HepG2 (cell line): ENCODE measurements around the gene NUP85. TPM values are rescaled to one million over a fixed set of nuclear protein-coding genes. Genes with fewer than 3 reads are reported as not detected.

Experiments
- CHD2 ChIP-seq: IDR thresholded peaks from 2 replicates; pipeline ENCODE4 v1.6.1; 2011; ENCODE audit warnings: low read depth, low read length, improper control_type of control experiment
- ERF ChIP-seq: IDR thresholded peaks from 2 replicates; pipeline ENCODE4 v1.6.1; 2018; ENCODE audit warnings: missing biosample characterization, missing genetic modification reagents
- IKZF5 ChIP-seq: IDR thresholded peaks from 2 replicates; pipeline ENCODE4 v1.6.1; 2018; ENCODE audit warnings: missing genetic modification reagents, mild to moderate bottlenecking, missing compliant biosample characterization
- KLF9 ChIP-seq: IDR thresholded peaks from 2 replicates; pipeline ENCODE4 v1.6.1; 2016; ENCODE audit warnings: low read depth
- KMT2A ChIP-seq: sonication (generic); formaldehyde crosslinking; IDR thresholded peaks from 2 replicates; pipeline ENCODE4 v1.4.0; 2020; ENCODE audit warnings: missing genetic modification reagents
- MLLT10 ChIP-seq: sonication (generic); formaldehyde crosslinking; IDR thresholded peaks from 2 replicates; pipeline ENCODE4 v1.4.0; 2020; ENCODE audit warnings: missing genetic modification reagents
- MXI1 ChIP-seq: IDR thresholded peaks from 3 replicates; pipeline ENCODE4 v1.6.1; 2012; ENCODE audit warnings: low read depth, low read length, inconsistent platforms, borderline replicate concordance
- PHF8 ChIP-seq: sonication (generic); formaldehyde crosslinking; IDR thresholded peaks from 2 replicates; pipeline ENCODE4 v1.5.0; 2020; ENCODE audit warnings: missing genetic modification reagents
- PLRG1 ChIP-seq: fragments of 450-650 bp; conservative IDR thresholded peaks from 2 replicates; pipeline ENCODE4 v1.6.1; 2016
- PRPF4 ChIP-seq: fragments of 200-400 bp; formaldehyde crosslinking; IDR thresholded peaks from 2 replicates; pipeline ENCODE4 v1.6.1; 2016; ENCODE audit warnings: low read length, low read depth; ENCODE audit not compliant: poor library complexity, severe bottlenecking
- REPIN1 ChIP-seq: sonication (generic); formaldehyde crosslinking; IDR thresholded peaks from 2 replicates; pipeline ENCODE4 v1.8.0; 2022; ENCODE audit warnings: missing genetic modification reagents, low read depth, mild to moderate bottlenecking, borderline replicate concordance
- SALL1 ChIP-seq: sonication (generic); formaldehyde crosslinking; IDR thresholded peaks from 2 replicates; pipeline ENCODE4 v1.8.0; 2022; ENCODE audit warnings: mild to moderate bottlenecking, missing genetic modification reagents
- SMAD3 ChIP-seq: sonication (generic); formaldehyde crosslinking; IDR thresholded peaks from 2 replicates; pipeline ENCODE4 v1.4.0; 2020; ENCODE audit warnings: missing genetic modification reagents
- SP2 ChIP-seq: sonication (generic); formaldehyde crosslinking; IDR thresholded peaks from 2 replicates; pipeline ENCODE4 v1.5.1; 2020; ENCODE audit warnings: mild to moderate bottlenecking, missing genetic modification reagents
- TSC22D2 ChIP-seq: sonication (generic); formaldehyde crosslinking; IDR thresholded peaks from 2 replicates; pipeline ENCODE4 v1.5.1; 2020; ENCODE audit warnings: missing genetic modification reagents, mild to moderate bottlenecking, borderline replicate concordance
- ZIK1 ChIP-seq: sonication (generic); formaldehyde crosslinking; IDR thresholded peaks from 2 replicates; pipeline ENCODE4 v1.5.0; 2020; ENCODE audit warnings: mild to moderate bottlenecking, low read depth, missing genetic modification reagents, borderline replicate concordance
- ZNF160 ChIP-seq: sonication (generic); formaldehyde crosslinking; IDR thresholded peaks from 2 replicates; pipeline ENCODE4 v1.8.0; 2022; ENCODE audit warnings: mild to moderate bottlenecking, inconsistent platforms, missing genetic modification reagents
- ZNF17 ChIP-seq: sonication (generic); formaldehyde crosslinking; IDR thresholded peaks from 2 replicates; pipeline ENCODE4 v1.5.0; 2020; ENCODE audit warnings: mild to moderate bottlenecking, missing genetic modification reagents
- ZNF230 ChIP-seq: sonication (generic); formaldehyde crosslinking; IDR thresholded peaks from 2 replicates; pipeline ENCODE4 v1.4.0; 2020; ENCODE audit warnings: mild to moderate bottlenecking, missing genetic modification reagents
- ZNF576 ChIP-seq: sonication (generic); formaldehyde crosslinking; IDR thresholded peaks from 2 replicates; pipeline ENCODE4 v1.4.0; 2020; ENCODE audit warnings: mild to moderate bottlenecking, missing genetic modification reagents
- ZNF609 ChIP-seq: sonication (generic); formaldehyde crosslinking; IDR thresholded peaks from 2 replicates; pipeline ENCODE4 v1.4.0; 2020; ENCODE audit warnings: mild to moderate bottlenecking, missing genetic modification reagents, borderline replicate concordance
- ZNF720 ChIP-seq: sonication (generic); formaldehyde crosslinking; IDR thresholded peaks from 2 replicates; pipeline ENCODE4 v1.4.0; 2020; ENCODE audit warnings: missing genetic modification reagents
- ZNF746 ChIP-seq: sonication (generic); formaldehyde crosslinking; IDR thresholded peaks from 2 replicates; pipeline ENCODE4 v1.8.0; 2022; ENCODE audit warnings: mild to moderate bottlenecking, missing genetic modification reagents
- ZNF75D ChIP-seq: sonication (generic); formaldehyde crosslinking; IDR thresholded peaks from 2 replicates; pipeline ENCODE4 v1.8.1; 2023; ENCODE audit warnings: missing genetic modification reagents, mild to moderate bottlenecking, borderline replicate concordance
- ZSCAN12 ChIP-seq: sonication (generic); formaldehyde crosslinking; IDR thresholded peaks from 2 replicates; pipeline ENCODE4 v1.9.0; 2021; ENCODE audit warnings: mild to moderate bottlenecking, missing genetic modification reagents
- polyA plus RNA-seq, 8 experiments: library from polyadenylated mRNA; depleted of rRNA in 3 of 8; stranded (reverse) in 7 of 8; unstranded in 1 of 8; fragments of >200 nt; fragmentation: Illumina TruSeq in 4 of 8; extraction: Trizol in 4 of 8; gene quantifications; 2 replicates each; pipeline versions ENCODE4 v1.2.1 to v1.2.3, GENCODE V29; 2011 to 2016; ENCODE audit warnings: low read depth in 4 of 8, missing spikeins in 1 of 8, mixed read lengths in 1 of 8; ENCODE audit not compliant: insufficient read depth in 1 of 8
- total RNA-seq, 5 experiments: library from RNA; depleted of rRNA; stranded (reverse); fragments of >200 nt; fragmentation: Illumina TruSeq; extraction: Trizol; gene quantifications; 2 replicates each; pipeline ENCODE4 v1.2.3, GENCODE V29; 2016; ENCODE audit warnings: low read depth in 1 of 5

Gene NUP85
- total and polyA plus RNA-seq, 2 of the 13 experiments (the other 11 are each of a cell fraction or from before 2014, with no cell fraction given) = 89.1 to 124 TPM

GRCh38 chr17:75267411-75268232 lies 62.1 kb downstream of the NUP85 start (continued):
- no peak for TF ChIP-seq ZSCAN12
- TF ChIP-seq KLF9 (CRISPR knock-in tag) = peak; percentile 69; the same call in 1 of the 2 replicates
- TF ChIP-seq CHD2 = no peak
- TF ChIP-seq ZIK1 (CRISPR knock-in tag) = peak; percentile 76
- TF ChIP-seq MLLT10 (CRISPR knock-in tag) = no peak
- TF ChIP-seq ZNF75D (CRISPR knock-in tag) = no peak
- peak; percentile 46; the same call in 1 of the 2 replicates for TF ChIP-seq ZNF160 (CRISPR knock-in tag)
- TF ChIP-seq SP2 (CRISPR knock-in tag) = no peak
- 0 out of 2 replicates have a peak, but pooled peaks have one; percentile 55 for TF ChIP-seq ZNF230
- TF ChIP-seq SALL1 (CRISPR knock-in tag) = peak; percentile 91
- no peak for TF ChIP-seq PLRG1
- peak; percentile 61; the same call in 1 of the 3 replicates for TF ChIP-seq MXI1
- no peak for TF ChIP-seq SMAD3
- no peak for TF ChIP-seq ZNF576 (CRISPR knock-in tag)
- peak; percentile 88; the same call in 1 of the 2 replicates for TF ChIP-seq REPIN1
- TF ChIP-seq ZNF746 (CRISPR knock-in tag) = peak; percentile 17; the same call in 1 of the 2 replicates
- peak; percentile 79; the same call in 1 of the 2 replicates for TF ChIP-seq ZNF720
- peak; percentile 84 for TF ChIP-seq ZNF609 (CRISPR knock-in tag)
- peak; percentile 81 for TF ChIP-seq IKZF5 (CRISPR knock-in tag)
- peak; percentile 44; the same call in 1 of the 2 replicates for TF ChIP-seq PHF8 (CRISPR knock-in tag)
- TF ChIP-seq ZNF17 (CRISPR knock-in tag) = no peak
- TF ChIP-seq PRPF4 = no peak
- TF ChIP-seq ERF (CRISPR knock-in tag) = peak; percentile 88
- TF ChIP-seq KMT2A (CRISPR knock-in tag) = peak; percentile 55; the same call in 1 of the 2 replicates
- TF ChIP-seq TSC22D2 (CRISPR knock-in tag) = no peak
